ENCODE results near the gene PREP.

PREP gene

DNA sequence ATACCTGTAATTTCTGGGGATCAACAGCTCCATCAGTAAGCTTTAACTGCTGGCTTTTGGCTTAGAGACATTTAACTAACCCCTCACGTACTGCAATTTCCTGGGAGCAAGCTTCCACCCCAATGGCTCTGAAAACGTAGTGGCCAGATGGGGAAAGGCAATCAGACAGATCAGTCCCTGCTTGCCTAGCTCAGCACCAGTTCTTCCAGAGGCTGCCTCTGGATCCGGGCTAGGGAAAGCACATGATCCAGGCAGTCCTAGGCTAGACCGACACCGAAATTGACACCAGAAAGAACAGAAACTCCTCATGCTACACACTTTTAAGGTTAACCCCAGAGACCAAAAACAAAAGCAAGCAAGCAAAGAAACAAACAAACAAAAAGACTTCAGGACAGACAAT is 13.3 kb downstream of the PREP start:
- TF ChIP-seq YY1 (IDR thresholded peaks at IDR 0.05; ENCODE audit: insufficient read depth, insufficient read length): no peak
- no peak for TF ChIP-seq SUZ12 (IDR thresholded peaks at IDR 0.05; ENCODE audit: extremely low read depth, insufficient read depth, insufficient read length)
- TF ChIP-seq ZNF274 (IDR thresholded peaks at IDR 0.05; ENCODE audit: low read depth, low read length): no peak
- no peaks in the 10 kb centered on the region for H3K27me3 ChIP-seq (ENCODE audit: insufficient read depth, insufficient read length)
- peaks cover 19% of the 10 kb centered on the region for H3K36me3 ChIP-seq (ENCODE audit: insufficient read depth, insufficient read length, low read length)
- no peaks in the 10 kb centered on the region for H3K9me3 ChIP-seq (ENCODE audit: insufficient read depth, low read length)
- no peaks in the 10 kb centered on the region for H3K4me1 ChIP-seq (ENCODE audit: insufficient read depth, insufficient read length)
- no peak for DNase-seq (ENCODE audit: low read depth, low spot score)
- H3K9ac ChIP-seq (ENCODE audit: insufficient read length, low read depth): no peak overlapping the region
- no peak overlapping the region for H3K4me3 ChIP-seq (ENCODE audit: insufficient read length, low read depth)

DNA sequence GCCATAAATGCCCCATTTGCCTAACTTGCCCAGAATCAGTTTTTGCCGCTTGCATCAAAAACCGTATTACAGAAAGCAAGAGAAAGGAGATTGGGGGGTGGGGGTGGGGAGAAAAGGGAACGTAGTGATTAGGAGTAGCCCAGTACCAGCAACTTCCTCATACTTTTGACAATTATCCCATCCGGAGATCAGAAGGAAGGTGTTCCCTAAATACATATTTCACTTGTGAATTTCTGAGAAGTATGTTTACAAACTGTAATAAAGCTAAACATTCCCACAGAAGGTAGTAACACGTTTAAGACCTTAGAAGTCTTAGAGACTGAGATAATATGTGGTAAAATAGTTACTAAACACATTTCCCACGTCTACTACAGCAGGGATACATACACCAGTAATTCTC is 14.5 kb downstream of the PREP start:
- Histone ChIP-seq H3K27me3 (ENCODE audit: insufficient read depth, insufficient read length) (no peaks in the 10 kb centered on the region), H3K4me1 (ENCODE audit: insufficient read depth, insufficient read length) (no peaks in the 10 kb centered on the region), H3K4me3 (ENCODE audit: insufficient read length, low read depth) (no peak overlapping the region), H3K36me3 (ENCODE audit: insufficient read depth, insufficient read length, low read length) (peaks cover 24% of the 10 kb centered on the region), H3K9ac (ENCODE audit: insufficient read length, low read depth) (no peak overlapping the region), H3K9me3 (ENCODE audit: insufficient read depth, low read length) (no peaks in the 10 kb centered on the region)
- DNase-seq (ENCODE audit: low read depth, low spot score): no peak
- TF ChIP-seq ZNF274 (IDR thresholded peaks at IDR 0.05; ENCODE audit: low read depth, low read length) (no peak), YY1 (IDR thresholded peaks at IDR 0.05; ENCODE audit: insufficient read depth, insufficient read length) (no peak), SUZ12 (IDR thresholded peaks at IDR 0.05; ENCODE audit: extremely low read depth, insufficient read depth, insufficient read length) (no peak)

DNA sequence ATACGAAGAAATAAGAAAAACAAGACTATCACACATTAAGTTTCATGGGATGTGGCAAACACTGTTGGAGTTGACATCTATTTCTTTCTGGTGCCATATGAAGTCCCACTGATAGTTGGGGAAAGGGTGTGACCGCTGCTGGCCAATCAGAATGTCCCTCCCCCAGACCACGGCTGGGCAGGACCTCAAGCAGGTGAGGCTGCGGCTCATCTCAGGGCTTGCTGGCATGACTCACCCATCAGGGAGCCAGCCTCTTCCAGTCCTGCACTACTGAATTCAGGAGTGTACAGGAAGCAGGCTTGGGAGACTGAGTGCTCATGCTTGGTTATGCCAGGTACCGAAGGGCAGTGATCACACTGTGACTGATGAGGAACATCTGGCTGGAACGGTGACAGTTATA is 18.9 kb downstream of the PREP start:
- no peaks in the 10 kb centered on the region for H3K4me1 ChIP-seq (ENCODE audit: insufficient read depth, insufficient read length)
- no peak overlapping the region for H3K4me3 ChIP-seq (ENCODE audit: insufficient read length, low read depth)
- no peaks in the 10 kb centered on the region for H3K9me3 ChIP-seq (ENCODE audit: insufficient read depth, low read length)
- no peak for DNase-seq (ENCODE audit: low read depth, low spot score)
- H3K9ac ChIP-seq (ENCODE audit: insufficient read length, low read depth): no peak overlapping the region
- TF ChIP-seq SUZ12 (IDR thresholded peaks at IDR 0.05; ENCODE audit: extremely low read depth, insufficient read depth, insufficient read length): no peak
- no peak for TF ChIP-seq YY1 (IDR thresholded peaks at IDR 0.05; ENCODE audit: insufficient read depth, insufficient read length)
- TF ChIP-seq ZNF274 (IDR thresholded peaks at IDR 0.05; ENCODE audit: low read depth, low read length): no peak
- no peaks in the 10 kb centered on the region for H3K27me3 ChIP-seq (ENCODE audit: insufficient read depth, insufficient read length)
- peaks cover 28% of the 10 kb centered on the region for H3K36me3 ChIP-seq (ENCODE audit: insufficient read depth, insufficient read length, low read length)

DNA sequence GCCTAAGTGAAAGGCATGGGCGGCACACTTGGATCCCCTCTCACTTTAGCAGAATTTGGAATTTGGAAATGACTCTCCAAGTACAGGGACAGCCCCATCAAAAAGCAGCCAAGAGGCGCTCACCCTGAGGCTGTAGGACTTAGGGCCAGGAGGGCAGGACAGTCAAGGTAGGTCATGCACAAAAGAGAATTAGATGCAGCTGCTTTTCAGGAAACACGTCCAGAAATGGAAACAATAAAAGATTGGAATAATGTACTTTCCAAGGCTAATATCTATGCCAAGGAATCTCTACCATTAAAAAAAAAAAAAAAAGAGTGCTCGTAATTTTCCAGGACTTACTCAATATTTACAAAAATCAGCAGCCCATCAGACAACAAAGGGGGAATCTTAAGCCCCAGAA is 19.9 kb downstream of the PREP start:
- Histone ChIP-seq H3K36me3 (ENCODE audit: insufficient read depth, insufficient read length, low read length) (peaks cover 25% of the 10 kb centered on the region), H3K9me3 (ENCODE audit: insufficient read depth, low read length) (no peaks in the 10 kb centered on the region), H3K27me3 (ENCODE audit: insufficient read depth, insufficient read length) (no peaks in the 10 kb centered on the region), H3K4me3 (ENCODE audit: insufficient read length, low read depth) (no peak overlapping the region), H3K4me1 (ENCODE audit: insufficient read depth, insufficient read length) (no peaks in the 10 kb centered on the region), H3K9ac (ENCODE audit: insufficient read length, low read depth) (no peak overlapping the region)
- TF ChIP-seq SUZ12 (IDR thresholded peaks at IDR 0.05; ENCODE audit: extremely low read depth, insufficient read depth, insufficient read length) (no peak), YY1 (IDR thresholded peaks at IDR 0.05; ENCODE audit: insufficient read depth, insufficient read length) (no peak), ZNF274 (IDR thresholded peaks at IDR 0.05; ENCODE audit: low read depth, low read length) (no peak)
- no peak for DNase-seq (ENCODE audit: low read depth, low spot score)

DNA sequence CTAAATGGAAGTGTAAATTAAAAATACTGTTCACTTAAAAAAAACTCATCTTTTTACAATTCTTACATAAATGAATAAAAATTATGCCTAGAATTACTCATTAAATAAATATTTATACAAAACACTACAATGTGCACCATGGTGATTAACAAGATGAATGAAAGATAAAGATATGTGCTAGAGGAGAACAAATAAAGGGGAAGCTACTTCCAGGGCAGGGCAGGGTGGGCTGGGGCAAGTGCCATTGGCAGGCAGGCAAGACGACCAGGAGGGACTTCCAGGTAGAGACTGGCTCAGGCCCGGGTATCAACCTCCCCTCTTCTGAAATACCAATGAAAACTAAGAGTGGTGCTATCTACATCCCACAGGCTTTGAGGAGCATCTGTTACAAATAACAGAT is 20.4 kb downstream of the PREP start:
- Histone ChIP-seq H3K36me3 (ENCODE audit: insufficient read depth, insufficient read length, low read length) (peaks cover 21% of the 10 kb centered on the region), H3K9ac (ENCODE audit: insufficient read length, low read depth) (no peak overlapping the region), H3K4me3 (ENCODE audit: insufficient read length, low read depth) (no peak overlapping the region), H3K4me1 (ENCODE audit: insufficient read depth, insufficient read length) (no peaks in the 10 kb centered on the region), H3K27me3 (ENCODE audit: insufficient read depth, insufficient read length) (no peaks in the 10 kb centered on the region), H3K9me3 (ENCODE audit: insufficient read depth, low read length) (no peaks in the 10 kb centered on the region)
- TF ChIP-seq SUZ12 (IDR thresholded peaks at IDR 0.05; ENCODE audit: extremely low read depth, insufficient read depth, insufficient read length) (no peak), YY1 (IDR thresholded peaks at IDR 0.05; ENCODE audit: insufficient read depth, insufficient read length) (no peak), ZNF274 (IDR thresholded peaks at IDR 0.05; ENCODE audit: low read depth, low read length) (no peak)
- DNase-seq (ENCODE audit: low read depth, low spot score): no peak

DNA sequence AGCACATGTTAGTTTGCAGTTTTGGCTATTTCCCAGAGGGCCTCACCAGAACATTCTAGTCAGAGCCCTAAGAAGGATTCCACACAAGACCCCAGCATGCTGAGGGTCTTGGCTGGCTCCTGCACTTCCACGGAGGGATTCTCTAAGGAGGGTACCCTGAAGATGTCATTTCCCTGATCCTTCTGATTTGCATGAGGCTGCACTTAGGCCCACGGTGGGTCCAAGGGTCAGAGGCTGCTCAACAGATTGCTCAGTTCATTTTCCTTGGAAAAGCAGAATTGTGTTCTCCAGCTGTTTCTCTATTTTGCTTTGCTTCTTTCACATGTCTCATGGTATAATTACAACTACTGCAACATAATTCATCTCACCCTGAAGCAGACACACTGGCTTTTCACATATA is 22.2 kb downstream of the PREP start:
- H3K9ac ChIP-seq (ENCODE audit: insufficient read length, low read depth): no peak overlapping the region
- H3K27me3 ChIP-seq (ENCODE audit: insufficient read depth, insufficient read length): no peaks in the 10 kb centered on the region
- no peak overlapping the region for H3K4me3 ChIP-seq (ENCODE audit: insufficient read length, low read depth)
- H3K4me1 ChIP-seq (ENCODE audit: insufficient read depth, insufficient read length): no peaks in the 10 kb centered on the region
- H3K36me3 ChIP-seq (ENCODE audit: insufficient read depth, insufficient read length, low read length): peaks cover 22% of the 10 kb centered on the region
- DNase-seq (ENCODE audit: low read depth, low spot score): no peak
- no peak for TF ChIP-seq SUZ12 (IDR thresholded peaks at IDR 0.05; ENCODE audit: extremely low read depth, insufficient read depth, insufficient read length)
- no peak for TF ChIP-seq YY1 (IDR thresholded peaks at IDR 0.05; ENCODE audit: insufficient read depth, insufficient read length)
- no peak for TF ChIP-seq ZNF274 (IDR thresholded peaks at IDR 0.05; ENCODE audit: low read depth, low read length)
- no peaks in the 10 kb centered on the region for H3K9me3 ChIP-seq (ENCODE audit: insufficient read depth, low read length)

DNA sequence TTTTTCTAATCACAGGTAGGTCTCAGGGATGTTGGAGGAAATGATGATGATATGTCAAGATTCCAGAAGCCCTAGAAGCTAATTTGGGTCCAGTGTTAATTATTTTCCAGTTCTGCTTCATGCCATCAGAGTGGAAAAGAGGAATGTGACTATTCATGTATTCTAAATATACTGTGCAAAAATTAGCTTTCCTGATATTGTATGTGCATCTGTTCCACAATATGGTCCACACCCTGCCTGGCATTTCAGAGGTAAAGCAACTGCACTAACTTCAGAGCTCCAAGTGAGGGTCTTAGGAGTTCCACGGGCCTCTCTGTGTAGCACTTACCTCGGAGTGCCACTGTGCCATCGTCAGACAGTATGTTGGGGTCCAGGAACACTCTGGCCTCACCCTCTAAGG is 27.1 kb downstream of the PREP start:
- no peaks in the 10 kb centered on the region for H3K27me3 ChIP-seq (ENCODE audit: insufficient read depth, insufficient read length)
- no peak overlapping the region for H3K9ac ChIP-seq (ENCODE audit: insufficient read length, low read depth)
- no peaks in the 10 kb centered on the region for H3K4me1 ChIP-seq (ENCODE audit: insufficient read depth, insufficient read length)
- TF ChIP-seq ZNF274 (IDR thresholded peaks at IDR 0.05; ENCODE audit: low read depth, low read length) (no peak), YY1 (IDR thresholded peaks at IDR 0.05; ENCODE audit: insufficient read depth, insufficient read length) (no peak), SUZ12 (IDR thresholded peaks at IDR 0.05; ENCODE audit: extremely low read depth, insufficient read depth, insufficient read length) (no peak)
- H3K4me3 ChIP-seq (ENCODE audit: insufficient read length, low read depth): no peak overlapping the region
- DNase-seq (ENCODE audit: low read depth, low spot score): no peak
- no peaks in the 10 kb centered on the region for H3K9me3 ChIP-seq (ENCODE audit: insufficient read depth, low read length)
- H3K36me3 ChIP-seq (ENCODE audit: insufficient read depth, insufficient read length, low read length): peaks cover 48% of the 10 kb centered on the region

DNA sequence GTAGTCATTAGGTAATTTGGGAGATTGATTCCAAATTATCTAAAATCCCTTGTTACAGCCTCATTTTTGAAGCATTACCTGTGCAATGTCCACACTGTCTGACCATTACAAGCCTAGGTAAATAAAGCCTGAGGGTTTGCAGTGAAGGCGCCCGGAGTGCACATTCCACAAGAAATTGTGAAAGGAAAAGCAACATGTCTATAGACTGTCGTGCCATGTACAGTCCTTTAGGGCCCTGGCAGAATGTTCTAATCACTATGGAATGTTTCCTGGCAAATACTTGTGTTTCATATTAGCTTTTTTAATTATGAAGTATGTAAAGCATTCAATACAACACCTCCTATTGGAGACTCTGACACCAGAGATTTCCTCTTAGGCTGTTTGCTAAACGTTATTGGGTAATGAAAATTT is 28.9 kb downstream of the PREP start:
- H3K27me3 ChIP-seq (ENCODE audit: insufficient read depth, insufficient read length): no peaks in the 10 kb centered on the region
- TF ChIP-seq ZNF274 (IDR thresholded peaks at IDR 0.05; ENCODE audit: low read depth, low read length) (no peak), YY1 (IDR thresholded peaks at IDR 0.05; ENCODE audit: insufficient read depth, insufficient read length) (no peak), SUZ12 (IDR thresholded peaks at IDR 0.05; ENCODE audit: extremely low read depth, insufficient read depth, insufficient read length) (no peak)
- no peaks in the 10 kb centered on the region for H3K4me1 ChIP-seq (ENCODE audit: insufficient read depth, insufficient read length)
- H3K36me3 ChIP-seq (ENCODE audit: insufficient read depth, insufficient read length, low read length): peaks cover 45% of the 10 kb centered on the region
- no peak overlapping the region for H3K4me3 ChIP-seq (ENCODE audit: insufficient read length, low read depth)
- H3K9ac ChIP-seq (ENCODE audit: insufficient read length, low read depth): no peak overlapping the region
- no peak for DNase-seq (ENCODE audit: low read depth, low spot score)
- H3K9me3 ChIP-seq (ENCODE audit: insufficient read depth, low read length): no peaks in the 10 kb centered on the region

All from NT2/D1 (cell line).